Stimulated activated CD4-positive, alpha-beta T cell treated with anti-CD3 and anti-CD28 coated beads, Interleukin-12 subunit alpha, Interleukin-12 subunit beta, amount 100 ng/mL, for 4 hours (primary cell): ENCODE results near the gene CORO2A.

ENCODE experiments used
- DNase-seq: peaks from one replicate; pipeline ENCODE4 v3.0.0-alpha.2; 2020

The CORO2A gene

DNA sequence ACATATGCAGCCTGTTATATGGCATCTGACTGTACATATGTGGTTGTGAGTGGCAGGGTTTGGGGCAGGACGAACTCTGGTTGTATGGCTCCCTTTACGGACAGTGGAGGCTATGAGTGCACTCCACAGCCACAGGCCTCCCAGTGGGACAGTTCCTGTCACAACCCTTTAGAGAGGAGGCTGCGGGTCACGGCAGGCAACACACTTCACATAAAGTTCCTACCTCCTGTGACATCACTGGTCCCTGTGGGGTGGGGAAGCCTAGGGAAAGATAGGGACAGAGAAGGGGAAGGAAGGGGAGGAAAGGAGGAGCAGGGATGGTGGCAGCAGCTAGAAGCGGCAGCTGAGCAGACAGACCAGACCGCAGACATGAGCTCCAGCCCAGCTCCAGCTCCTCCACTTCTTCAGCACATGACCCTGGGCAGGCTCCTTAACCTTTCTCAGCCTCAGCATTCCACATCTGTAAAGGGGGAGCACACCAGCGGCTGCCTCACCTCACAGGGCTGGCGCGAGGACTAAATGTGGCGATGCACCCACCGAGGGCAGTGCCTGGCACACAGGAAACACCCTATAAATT lies 27.4 kb upstream of the CORO2A start:
- no peak for DNase-seq

DNA sequence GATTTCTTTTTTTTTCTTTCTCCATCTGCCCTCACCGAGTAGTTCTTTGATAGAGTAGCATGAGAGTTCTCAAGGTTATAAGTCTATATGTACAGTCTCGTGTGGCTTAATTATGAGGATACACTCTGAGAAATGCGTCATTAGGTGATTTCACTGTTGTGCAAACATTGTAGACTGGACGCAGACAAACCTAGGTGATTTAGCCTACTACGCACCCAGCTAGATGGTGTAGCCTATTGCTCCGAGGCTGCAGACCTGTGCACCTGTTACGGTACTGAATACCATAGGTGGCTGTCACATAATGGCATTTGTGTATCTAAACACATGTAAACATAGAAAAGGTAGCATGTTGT lies 26.9 kb upstream of the CORO2A start:
- DNase-seq = no peak

DNA sequence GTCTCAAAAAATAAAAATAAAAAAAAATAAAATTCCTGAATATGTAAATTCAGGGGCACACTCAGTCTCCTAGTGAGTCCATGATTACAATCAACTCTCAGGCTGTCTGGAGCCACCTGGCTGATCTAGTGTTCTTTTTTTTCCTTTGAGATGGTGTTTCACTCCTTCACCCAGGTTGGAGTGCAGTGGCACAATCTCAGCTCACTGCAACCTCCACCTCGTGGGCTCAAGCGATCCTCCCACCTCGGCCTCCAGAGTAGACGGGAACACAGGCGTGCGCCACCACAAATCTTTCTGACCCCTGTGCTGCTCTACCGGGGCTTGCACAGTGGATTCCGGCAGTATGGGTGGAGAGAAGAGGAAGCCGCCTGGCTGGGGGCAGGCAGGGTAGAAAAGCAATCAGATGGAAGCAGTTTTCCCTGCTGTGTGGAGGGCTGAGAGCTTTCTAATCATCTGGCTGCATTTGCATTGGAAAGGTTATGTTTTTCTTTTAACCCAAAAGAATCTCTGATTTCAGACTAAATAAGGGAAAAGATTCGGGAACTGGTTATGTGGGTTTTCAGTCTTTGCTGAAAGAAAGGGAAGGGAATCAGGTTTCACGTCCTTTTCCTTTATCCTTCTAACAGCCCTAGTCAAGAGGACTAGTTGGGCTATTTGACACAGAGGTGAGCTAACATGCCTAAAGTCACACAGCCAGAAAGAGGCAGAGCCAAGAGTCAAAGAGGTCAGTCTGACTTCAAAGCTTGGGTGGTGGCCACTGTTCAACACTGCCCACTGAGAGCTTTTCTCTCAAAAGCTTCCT lies 26.3 kb upstream of the CORO2A start:
- DNase-seq = no peak

DNA sequence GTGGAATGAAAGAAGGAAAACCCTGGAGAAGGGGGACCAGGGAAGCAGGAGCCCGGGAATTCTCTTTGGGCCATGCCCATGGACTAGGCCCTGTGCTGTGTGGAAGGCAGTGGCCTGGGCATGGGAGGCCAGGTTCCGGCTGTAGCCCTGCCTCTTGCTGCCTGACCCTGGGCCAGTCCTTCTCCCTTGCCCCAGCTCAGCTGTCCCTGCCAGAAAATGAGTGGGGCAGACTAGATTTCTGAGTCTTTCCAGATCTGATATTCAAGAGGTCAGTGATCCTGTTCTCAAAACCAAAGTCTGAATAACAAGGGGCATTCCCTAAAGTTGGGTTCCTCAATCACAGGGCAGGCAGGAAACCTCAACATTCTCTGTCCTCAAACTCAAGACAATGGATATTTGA lies 24.8 kb upstream of the CORO2A start:
- DNase-seq = no peak

DNA sequence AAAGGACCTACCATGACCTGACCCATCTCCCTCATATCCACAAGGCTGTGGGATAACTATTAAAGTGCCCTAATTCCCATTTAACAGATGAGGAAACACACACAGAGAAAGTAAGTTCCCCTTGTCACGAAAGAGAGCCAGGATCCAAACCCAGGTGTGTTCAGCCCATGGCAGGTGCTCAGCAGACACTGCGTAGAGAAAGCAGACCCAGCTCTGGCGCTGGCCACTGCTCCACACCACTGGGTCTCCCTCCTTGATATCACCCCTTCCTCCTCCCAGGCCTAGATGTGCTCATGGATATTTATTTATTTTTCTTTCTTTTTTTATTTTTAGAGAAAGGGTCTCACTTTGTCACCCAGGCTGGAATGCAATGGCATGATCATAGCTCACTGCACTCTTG lies 24.0 kb upstream of the CORO2A start:
- no peak for DNase-seq

DNA sequence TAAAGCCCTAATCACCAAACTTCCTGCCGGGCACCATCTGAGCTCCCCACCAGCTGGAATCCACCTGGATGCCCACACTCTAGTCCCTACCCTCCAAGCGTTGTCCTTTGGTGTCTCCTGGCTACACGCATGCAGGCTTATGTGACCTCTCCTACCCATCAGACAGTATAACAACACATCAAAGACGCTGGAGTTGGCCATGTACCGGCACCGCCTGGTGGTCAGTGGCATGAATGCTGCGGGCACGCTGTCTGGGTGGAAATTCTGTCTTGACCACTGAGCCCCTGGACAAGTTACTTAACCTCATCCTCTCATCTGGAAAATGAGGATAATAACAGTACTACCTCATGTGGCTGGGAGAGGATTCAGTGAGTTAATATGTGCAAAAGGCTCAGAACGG lies 23.4 kb upstream of the CORO2A start:
- no peak for DNase-seq

DNA sequence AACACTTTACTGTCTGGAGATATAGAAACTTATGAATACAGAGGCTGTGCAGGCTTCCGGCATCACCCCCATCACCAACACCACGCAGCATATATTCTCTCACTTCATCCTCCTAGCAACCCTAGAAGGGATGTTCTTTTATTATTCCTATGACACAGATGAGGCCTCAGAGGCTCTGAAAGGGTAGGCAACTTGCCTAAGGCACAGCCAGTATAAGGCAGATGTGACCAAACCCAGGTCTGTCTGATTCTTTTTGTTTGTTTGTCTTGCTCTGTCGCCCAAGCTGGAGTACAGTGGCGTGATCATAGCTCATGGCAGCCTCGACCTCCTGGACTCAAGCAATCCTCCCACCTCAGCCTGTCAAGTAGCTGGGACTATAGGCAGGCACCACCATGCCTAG lies 22.8 kb upstream of the CORO2A start:
- no peak for DNase-seq

DNA sequence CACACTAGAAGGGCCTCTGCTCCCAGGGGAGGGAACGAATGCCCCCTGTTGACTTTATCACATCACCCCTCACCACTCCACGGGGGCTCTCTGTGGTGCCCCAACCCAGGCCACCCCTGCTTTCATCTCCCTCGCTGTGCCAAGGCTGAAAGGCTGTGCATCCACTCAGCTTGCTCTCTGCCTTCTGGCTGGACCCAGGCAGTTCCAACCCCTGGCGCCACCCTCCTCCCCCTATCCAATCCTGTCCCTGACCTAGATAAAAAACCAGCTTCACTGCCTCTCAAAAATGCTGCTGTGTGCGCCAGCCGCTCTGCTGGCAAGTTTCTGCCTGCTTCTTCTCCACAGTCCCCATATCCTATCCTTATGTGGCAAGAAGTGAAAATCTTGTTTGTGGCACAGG lies 22.4 kb upstream of the CORO2A start:
- DNase-seq = no peak

DNA sequence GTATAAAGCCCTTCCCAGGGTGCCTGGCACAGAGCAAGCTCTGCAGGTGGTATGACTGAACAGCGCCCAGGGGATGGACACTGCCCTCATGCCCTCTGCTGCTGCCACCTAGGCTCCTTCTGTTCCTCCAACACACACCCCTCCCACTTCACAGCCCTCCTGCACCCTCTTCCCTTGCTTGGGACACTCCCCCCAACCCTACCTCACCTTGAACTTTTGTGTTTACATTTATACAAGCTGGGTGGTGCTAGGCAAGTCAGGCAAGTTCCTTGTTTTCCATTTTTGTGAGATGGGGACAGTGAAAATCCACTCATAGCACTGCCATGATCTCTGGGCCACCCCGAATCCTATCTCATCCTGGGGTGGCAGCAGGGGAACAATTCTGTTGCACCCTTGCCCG lies 18.8 kb upstream of the CORO2A start:
- DNase-seq = no peak

DNA sequence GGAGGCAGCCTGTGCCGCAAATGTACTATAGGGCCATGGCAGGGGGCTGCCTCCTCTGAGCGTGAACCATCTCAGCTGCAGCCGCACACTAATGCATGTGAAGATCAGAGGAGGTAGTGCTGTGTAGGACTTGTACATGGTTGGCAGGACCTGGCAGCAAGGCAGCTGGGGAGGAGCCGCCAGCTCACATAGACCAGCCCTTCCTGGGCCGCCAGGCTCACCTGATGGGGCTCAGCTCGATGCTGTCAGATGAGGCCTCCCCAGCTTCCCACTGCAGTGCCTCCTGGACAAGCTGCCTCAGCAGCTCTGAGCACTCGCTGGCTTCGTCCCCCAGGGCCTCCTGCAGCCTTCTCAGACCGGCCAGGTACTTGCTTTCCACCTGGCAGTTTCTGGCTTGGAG lies 18.0 kb upstream of the CORO2A start:
- DNase-seq = no peak

DNA sequence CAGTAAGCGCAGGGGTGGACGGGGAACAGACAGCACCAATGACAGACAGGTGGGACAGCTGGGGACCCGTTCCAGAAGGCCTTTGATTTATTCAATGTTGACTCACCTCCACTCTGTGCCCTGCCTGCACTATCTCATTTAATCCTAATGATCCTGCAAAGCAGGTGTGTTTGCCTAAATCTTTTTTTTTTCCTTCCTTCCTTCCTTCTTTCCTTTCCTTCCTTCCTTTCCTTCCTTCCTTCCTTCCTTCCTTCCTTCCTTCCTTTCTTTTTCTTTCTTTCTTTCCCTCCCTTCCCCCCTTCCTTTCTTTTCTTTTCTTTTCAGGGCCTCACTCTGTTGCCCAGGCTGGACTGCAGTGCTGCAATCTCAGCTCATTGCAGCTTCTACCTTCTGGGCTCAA lies 17.1 kb upstream of the CORO2A start:
- DNase-seq = no peak

DNA sequence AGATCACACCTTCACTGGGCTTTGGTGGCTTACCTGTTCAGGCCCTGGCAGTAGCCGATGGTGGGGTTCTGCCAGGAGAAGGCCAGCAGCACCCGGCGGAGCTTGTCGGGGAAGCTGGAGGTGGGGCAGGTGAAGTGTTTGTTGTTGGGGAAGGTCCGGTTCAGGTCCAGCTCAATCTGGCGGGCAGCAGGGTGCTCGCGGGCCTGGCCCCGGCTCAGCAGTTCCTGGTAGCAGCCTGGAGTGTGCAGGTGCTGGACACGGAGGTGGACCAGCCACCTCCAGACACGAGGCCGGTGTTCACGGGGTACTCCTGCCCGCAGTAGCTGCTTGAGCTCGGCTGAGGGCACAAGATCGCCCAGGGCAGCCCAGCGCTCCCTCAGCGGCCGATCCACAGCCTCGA lies 16.2 kb upstream of the CORO2A start:
- no peak for DNase-seq

DNA sequence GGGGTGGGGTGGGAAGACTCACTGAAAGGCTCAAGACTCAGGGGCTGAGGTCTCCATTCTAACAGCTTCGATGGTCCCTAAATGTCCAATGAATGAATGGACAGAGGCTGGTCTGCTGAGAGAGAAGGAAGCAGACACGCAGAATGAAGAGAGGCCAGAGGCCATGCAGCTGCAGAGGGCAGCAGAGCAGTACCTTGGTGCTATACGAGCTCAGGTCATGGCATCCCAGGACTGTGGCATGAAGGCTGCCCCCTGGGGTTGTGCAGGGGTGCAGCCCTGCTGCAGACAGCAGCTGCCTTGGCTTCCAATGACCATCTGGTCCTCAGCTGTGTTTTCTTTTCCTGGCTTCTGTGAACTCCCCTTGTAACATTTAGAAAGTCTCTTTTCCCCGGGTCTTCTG lies 15.2 kb upstream of the CORO2A start:
- no peak for DNase-seq

DNA sequence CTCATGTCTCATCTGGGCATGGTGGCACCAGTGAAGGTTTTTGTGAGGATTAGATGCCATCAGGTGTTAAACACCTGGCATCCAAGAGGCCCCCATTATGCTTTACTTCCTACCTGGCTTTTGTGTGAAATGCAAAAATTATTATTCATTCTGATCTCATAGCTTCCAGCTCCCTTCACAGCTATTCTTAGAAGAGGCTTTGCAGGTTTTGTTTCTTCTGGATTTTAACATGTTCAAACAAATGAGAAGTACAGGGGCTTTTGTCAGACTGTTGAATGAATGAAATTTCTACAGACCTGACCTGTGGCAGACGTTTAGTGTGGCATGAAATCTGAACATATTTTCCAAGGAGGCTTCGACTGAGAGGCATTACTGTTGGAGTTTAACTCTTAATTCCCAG lies 14.3 kb upstream of the CORO2A start:
- no peak for DNase-seq

DNA sequence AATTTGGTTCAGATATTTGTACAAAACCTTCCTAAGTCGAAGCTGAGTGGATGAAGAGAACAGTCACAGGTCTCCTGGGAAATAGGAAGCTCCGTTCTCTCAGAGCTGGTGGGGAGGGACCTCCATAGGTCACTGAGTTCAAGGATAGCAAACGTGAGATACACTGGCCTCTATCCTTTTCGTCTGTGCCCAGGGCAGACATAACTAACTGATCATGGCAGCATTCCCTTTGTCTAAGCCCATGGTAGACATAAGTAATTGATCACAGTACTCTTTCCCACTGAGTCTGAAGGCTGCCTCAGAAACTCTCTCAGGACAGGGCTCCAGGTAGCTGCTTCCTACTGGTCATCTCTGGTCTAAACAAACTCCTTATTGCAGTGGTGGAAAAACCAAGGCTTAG lies 12.3 kb upstream of the CORO2A start:
- DNase-seq = no peak

DNA sequence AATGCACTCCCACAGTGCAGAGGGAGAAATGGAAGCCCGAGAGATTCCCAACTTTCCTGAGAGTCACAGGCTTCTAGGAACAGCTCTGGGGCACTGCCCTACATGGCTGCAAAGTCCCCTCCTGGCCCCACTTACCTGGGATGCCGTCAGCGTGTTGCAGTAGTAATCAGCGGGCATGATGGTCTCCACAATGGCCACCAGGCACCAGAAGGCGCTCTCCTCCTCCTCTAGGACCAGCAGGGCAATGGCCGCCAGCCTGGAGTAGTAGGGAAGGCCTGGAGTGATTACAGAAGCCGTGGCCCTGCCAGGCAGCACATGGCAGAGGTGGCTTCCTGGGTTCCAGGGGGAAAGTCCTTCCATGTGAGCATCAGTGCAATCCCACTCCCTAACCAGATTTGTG lies 10.7 kb upstream of the CORO2A start:
- no peak for DNase-seq

DNA sequence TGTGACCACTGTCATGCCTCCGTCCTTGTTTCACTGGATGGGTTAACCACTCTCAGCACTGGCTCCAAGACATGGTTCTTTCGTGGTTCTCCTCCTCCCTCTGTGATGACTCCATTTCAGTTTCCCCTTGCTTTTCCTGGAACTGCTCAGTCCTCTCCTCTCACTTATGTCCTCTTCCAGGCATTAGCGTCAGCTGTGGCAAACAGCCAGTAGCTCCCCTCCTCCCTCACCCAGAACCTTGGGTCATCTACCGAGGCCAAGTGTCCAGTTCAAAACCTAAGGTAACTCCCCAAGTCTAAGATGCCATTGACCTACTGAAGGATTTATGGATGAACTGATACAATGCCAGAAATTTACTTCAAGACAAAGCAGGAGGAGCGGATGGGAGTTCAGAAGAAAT lies 9.8 kb upstream of the CORO2A start:
- no peak for DNase-seq

DNA sequence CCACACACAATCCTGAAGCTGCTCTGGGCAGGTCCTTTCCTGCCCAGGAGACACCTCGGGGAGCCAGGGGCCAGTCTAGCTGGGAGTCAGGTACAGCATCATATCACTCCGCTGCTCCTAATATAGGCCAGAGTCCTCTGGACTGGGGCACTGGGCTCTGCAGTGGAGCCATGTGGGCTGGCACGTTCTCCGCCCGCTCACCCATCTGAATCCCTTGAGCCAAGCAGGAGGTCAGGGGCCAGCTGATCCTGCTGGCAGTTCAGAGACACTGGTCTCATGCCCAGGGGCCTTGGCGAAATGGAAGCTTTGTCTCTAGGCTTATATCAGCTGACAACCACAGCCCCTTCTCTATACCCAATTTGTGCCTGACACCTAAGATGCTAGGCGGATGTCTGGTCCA lies 9.3 kb upstream of the CORO2A start:
- no peak for DNase-seq

DNA sequence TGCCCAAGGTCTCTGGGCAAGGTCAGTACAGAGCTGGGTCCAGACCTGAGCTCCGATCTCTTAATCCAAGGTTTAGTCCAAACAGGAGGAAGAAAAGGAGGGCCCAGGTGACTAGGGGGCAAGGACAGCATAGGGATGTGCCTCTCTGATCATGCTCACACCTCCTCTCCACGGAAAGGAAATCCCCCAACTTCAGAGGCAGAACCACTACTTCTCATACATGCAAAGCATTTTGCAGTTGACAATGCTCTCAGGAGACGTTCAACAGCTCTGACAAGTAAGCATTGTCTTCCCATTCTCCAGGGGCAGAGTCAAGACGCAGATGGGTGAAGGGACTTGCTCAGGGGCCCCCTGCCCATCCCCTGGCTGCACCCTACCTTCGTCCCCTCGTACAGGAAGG lies 8.7 kb upstream of the CORO2A start:
- DNase-seq = no peak

DNA sequence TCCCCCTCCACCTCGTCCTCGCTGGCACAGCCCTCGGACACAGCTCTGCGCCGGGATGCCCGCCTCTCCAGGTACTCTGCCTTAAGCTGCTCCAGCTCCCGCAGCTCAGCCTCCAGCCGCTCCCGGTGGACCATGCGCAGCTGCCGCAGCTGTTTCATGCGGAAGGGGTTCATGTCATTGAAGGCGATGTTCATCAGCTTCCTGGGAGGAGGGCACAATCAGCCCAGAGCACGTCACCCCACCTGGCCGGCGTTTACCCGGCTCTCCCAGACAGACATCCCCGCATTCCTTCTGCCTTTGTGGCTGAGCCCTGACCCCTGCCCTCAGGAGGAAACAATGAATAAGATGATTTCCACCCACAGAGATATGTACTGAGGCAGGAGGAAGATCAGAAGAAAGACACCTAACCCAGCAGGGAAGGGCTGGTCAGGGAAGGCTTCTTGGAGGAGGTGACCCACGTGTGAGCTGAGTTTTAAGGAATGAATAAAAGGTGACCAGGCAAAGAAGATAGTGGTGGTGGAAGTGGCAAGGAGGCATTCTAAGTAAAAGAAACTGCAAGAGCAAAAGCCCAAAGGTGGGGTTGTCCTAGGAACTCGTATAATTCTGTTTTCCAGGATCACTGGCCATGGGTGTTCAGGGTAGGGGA lies 7.1 kb upstream of the CORO2A start:
- DNase-seq = no peak

DNA sequence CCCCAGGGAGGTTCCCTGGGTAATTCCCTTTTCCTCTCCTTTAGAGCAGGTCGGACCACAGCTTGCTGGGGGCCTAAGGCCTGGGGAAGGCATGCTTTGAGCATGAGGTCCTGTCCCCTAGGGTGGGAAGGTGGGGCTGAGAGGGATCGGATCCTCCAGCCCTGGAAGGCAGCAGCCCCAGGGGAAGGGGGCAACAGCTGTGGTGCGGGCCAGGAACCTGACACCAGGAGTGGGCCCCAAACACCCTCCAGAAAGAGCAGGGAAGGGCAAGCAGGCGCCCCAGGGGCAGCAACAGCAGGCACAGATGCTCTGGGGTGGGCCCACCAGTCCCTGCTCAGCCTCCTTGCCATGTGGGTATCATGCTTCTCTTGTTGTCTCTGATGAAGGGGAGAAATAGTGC lies 3.2 kb upstream of the CORO2A start:
- no peak for DNase-seq

DNA sequence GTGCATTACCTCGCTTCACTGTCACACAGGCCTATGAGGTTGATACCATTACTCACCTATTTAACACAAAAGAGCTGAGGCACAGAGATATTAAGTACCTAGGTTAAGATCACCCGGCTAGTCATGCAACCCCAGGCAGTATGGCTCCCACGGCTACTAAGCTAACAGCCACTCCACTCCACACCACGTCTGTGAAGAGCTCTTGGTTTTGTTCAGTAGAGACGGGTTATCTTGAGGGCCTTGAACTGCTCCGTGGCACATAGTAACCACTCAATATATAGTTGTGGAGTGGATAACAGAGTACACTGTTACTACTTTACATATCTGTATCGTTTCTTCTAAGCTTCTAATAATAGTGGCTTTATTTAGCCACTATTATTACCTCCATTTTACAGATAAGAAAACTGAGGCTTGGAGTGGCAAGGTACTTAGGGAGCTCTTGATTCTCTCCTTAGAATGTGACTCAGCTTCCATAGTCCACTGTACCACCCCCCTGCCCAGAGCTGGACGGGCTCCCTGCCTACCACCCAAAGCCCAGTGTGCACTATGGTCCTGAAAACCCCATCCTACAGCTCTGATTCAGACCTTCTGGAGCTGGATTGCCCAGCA lies 1.0 kb upstream of the CORO2A start:
- no peak for DNase-seq

DNA sequence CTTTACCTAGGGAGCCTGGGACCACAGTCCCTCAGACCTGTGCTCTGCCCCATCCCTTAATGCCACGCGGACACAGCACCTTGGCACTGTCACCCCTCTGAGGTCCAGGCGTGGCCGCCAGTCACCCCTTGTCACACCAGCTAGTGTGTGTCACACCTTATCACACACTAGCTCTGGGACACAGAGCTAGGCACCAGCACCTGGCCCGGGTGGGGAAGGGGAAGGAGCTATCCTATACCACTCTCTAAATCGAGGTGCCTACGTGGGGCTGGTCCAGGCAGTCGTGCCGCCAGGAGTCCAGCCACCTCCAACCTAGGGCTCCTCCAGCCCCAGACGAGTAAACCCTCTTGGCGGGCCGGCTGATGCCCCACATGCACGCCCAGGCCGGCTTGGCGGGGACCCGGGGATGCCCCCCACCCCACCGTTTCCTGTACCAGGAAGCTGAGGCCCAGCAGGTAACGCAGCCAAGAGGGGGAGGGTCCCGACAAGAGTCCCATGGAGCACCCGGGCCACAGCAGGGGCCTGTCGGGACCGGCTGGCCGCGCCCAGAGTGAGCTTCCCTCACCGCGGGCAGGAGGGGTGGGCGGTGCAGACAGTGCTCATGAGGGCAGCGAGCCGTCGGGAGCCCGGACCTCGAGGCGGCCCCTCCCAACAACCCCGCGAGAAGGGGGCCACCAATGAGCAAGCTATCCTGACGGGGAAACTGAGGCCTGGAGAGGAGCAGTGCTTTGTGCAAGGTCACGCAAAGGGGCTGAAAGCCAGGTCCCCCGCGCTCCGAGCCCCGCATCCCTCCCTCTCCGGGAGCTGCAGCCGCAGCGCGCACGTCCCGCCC lies 550 bp downstream of the CORO2A start:
- peak; percentile 19 for DNase-seq
